DOHH2 (cell line): ENCODE results near the gene SLC38A4.

ENCODE experiments used
- H3F3A ChIP-seq: fragments of 200-600 bp; sonication (generic), shearing (Covaris generic); 2 replicates; pipeline ENCODE4 v1.6.0; 2016; ENCODE audit warnings: antibody characterized with exemption, mild to moderate bottlenecking; ENCODE audit not compliant: control insufficient read depth, insufficient read depth
- H3K27ac ChIP-seq: fragments of 200-600 bp; sonication (generic); 2 replicates; pipeline ENCODE4 v1.5.1; 2014; ENCODE audit warnings: low read depth, mild to moderate bottlenecking, low read length, moderate library complexity
- H3K27me3 ChIP-seq: fragments of 200-600 bp; sonication (generic); 2 replicates; pipeline ENCODE4 v1.6.1; 2014; ENCODE audit warnings: mild to moderate bottlenecking, low read length, mixed read lengths; ENCODE audit not compliant: control insufficient read depth
- H3K36me3 ChIP-seq: fragments of 200-600 bp; sonication (generic); 2 replicates; pipeline ENCODE4 v1.6.1; 2014; ENCODE audit warnings: mild to moderate bottlenecking, low read length, moderate library complexity, mixed read lengths; ENCODE audit not compliant: control insufficient read depth
- H3K4me1 ChIP-seq: fragments of 200-600 bp; sonication (generic); 2 replicates; pipeline ENCODE4 v1.6.1; 2014; ENCODE audit warnings: mild to moderate bottlenecking, low read length, mixed read lengths; ENCODE audit not compliant: control insufficient read depth
- H3K4me2 ChIP-seq: fragments of 200-600 bp; sonication (generic); 2 replicates; pipeline ENCODE4 v1.6.0; 2014; ENCODE audit warnings: mild to moderate bottlenecking, low read length, moderate library complexity
- H3K4me3 ChIP-seq: fragments of 200-600 bp; sonication (generic); 2 replicates; pipeline ENCODE4 v1.5.1; 2014; ENCODE audit warnings: mild to moderate bottlenecking, low read length, mixed read lengths
- H3K79me2 ChIP-seq: fragments of 200-600 bp; sonication (generic); 2 replicates; pipeline ENCODE4 v1.6.1; 2014; ENCODE audit warnings: mild to moderate bottlenecking, low read length, mixed read lengths; ENCODE audit not compliant: control insufficient read depth
- H3K9me2 ChIP-seq: fragments of 200-600 bp; sonication (generic); replicated peaks from 2 replicates; pipeline ENCODE4 v1.6.1; 2014; ENCODE audit warnings: mild to moderate bottlenecking, low read length, mixed read lengths; ENCODE audit not compliant: control insufficient read depth
- H3K9me3 ChIP-seq: fragments of 200-600 bp; sonication (generic); 2 replicates; pipeline ENCODE4 v1.6.1; 2014; ENCODE audit warnings: antibody characterized with exemption, low read length, mixed read lengths; ENCODE audit not compliant: control insufficient read depth, insufficient read depth
- H4K20me1 ChIP-seq: fragments of 200-600 bp; sonication (generic); 2 replicates; pipeline ENCODE4 v1.6.0; 2014; ENCODE audit warnings: low read depth, mild to moderate bottlenecking, antibody characterized with exemption, low read length, moderate library complexity; ENCODE audit not compliant: control insufficient read depth, insufficient read depth
- EZH2phosphoT487 ChIP-seq: fragments of 200-600 bp; sonication (generic); IDR thresholded peaks from 2 replicates; pipeline ENCODE4 v1.6.1; 2017; ENCODE audit warnings: borderline replicate concordance, mild to moderate bottlenecking, antibody characterized with exemption, low read length, moderate library complexity, mixed read lengths
- TF ChIP-seq, protein P1 (sequence below): fragments of 200-600 bp; sonication (generic); IDR thresholded peaks from one replicate; pipeline ENCODE4 v1.5.1; 2014; ENCODE audit warnings: antibody characterized with exemption, mild to moderate bottlenecking, low read depth, low read length; ENCODE audit not compliant: poor library complexity, severe bottlenecking

SLC38A4 gene

DNA sequence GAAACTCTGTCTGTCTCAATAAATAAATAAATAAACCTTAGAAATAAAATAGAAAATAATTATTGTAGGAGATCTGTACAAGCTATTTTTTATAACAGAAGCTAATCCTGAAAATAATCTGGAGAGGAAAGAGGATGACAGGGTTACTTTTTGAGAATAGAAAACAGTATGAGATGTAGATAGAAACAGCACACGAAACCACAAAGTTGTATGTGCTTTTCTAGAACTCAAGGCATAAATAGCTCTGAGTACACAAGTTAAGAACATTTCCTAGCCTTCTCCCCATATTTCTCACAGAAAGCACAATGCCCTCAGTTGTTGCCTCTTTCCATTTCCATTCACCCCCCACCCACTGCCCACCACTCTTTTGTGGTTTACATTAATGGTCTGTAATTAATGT is 35.7 kb downstream of the SLC38A4 start:
- Histone ChIP-seq H3K79me2 (no peaks in the 10 kb centered on the region), H3F3A (no peaks in the 10 kb centered on the region), H3K9me3 (no peaks in the 10 kb centered on the region), H3K4me1 (no peaks in the 10 kb centered on the region), H3K27ac (no peak overlapping the region), H4K20me1 (no peaks in the 10 kb centered on the region), H3K9me2 (no peaks in the 10 kb centered on the region), H3K4me2 (no peak overlapping the region), H3K4me3 (no peak overlapping the region), H3K27me3 (no peaks in the 10 kb centered on the region), H3K36me3 (no peaks in the 10 kb centered on the region)
- TF ChIP-seq, protein P1, sequence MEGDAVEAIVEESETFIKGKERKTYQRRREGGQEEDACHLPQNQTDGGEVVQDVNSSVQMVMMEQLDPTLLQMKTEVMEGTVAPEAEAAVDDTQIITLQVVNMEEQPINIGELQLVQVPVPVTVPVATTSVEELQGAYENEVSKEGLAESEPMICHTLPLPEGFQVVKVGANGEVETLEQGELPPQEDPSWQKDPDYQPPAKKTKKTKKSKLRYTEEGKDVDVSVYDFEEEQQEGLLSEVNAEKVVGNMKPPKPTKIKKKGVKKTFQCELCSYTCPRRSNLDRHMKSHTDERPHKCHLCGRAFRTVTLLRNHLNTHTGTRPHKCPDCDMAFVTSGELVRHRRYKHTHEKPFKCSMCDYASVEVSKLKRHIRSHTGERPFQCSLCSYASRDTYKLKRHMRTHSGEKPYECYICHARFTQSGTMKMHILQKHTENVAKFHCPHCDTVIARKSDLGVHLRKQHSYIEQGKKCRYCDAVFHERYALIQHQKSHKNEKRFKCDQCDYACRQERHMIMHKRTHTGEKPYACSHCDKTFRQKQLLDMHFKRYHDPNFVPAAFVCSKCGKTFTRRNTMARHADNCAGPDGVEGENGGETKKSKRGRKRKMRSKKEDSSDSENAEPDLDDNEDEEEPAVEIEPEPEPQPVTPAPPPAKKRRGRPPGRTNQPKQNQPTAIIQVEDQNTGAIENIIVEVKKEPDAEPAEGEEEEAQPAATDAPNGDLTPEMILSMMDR = no peak
- no peak for TF ChIP-seq EZH2phosphoT487

DNA sequence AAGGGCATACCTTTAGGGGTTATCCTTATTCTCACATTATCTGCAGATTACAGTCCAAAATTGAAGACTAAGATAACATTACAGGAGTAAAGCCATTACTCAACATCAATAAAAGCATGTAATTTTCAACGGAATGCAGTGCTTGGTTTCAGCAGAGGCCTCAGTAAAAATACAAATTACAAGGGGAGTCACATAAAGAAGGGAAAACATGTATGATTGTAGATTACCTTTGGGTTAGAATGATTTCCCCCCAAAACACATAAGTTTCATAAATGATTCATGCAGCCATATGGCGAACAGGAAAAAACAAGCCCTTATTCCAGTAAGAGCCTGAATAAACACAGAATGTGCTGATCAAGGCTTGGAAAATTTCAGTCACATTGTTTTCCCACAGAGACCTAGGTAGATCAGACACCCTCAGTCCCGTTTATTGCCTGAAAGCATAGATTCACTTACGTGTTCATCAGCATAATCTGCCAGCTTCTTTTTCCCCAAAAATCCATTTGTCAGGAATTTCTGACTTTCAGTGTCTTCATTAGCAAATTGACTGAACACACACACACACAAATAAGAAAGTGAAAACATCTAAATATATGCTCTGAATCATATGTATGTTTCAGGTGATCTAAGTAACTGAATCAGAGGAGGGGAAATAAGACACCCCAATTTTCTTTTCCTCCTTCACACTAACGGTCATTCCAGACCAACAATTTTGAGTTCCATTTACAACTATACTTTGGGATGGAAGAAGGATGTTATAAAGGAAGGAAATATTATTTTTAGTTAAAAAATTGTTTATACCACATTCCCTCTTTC is 37.5 kb downstream of the SLC38A4 start:
- Histone ChIP-seq H3K9me2 (no peaks in the 10 kb centered on the region), H4K20me1 (no peaks in the 10 kb centered on the region), H3K36me3 (no peaks in the 10 kb centered on the region), H3K4me1 (no peaks in the 10 kb centered on the region), H3F3A (no peaks in the 10 kb centered on the region), H3K79me2 (no peaks in the 10 kb centered on the region), H3K27me3 (no peaks in the 10 kb centered on the region), H3K4me2 (no peak overlapping the region), H3K27ac (no peak overlapping the region), H3K9me3 (no peaks in the 10 kb centered on the region), H3K4me3 (no peak overlapping the region)
- TF ChIP-seq, protein P1 = no peak
- TF ChIP-seq EZH2phosphoT487 = no peak

DNA sequence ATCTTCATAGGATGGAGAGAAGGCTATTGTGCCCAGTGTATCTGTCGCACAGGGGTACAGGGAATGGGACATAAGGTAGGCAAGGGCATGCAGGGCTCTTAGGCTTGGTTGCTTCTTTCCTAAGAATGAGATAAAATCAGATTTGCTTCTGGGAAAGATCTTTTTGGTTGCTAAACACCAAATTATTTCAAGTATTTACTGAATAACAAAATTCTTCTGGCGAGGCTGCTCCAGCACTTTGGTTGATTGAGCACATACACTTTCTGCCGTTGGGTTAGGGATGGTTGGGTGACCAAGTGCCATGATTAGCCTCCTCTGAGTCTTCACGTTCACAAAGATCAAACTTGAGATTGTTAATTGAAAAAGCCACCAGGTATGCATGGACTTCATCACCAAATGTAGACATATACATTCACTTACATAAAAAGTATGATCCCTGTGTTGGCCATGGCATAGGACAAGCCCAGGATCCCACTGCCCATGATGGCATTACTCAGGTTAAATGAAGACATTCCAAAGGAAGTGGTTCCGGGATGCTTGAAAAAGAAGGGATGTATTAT is 38.2 kb downstream of the SLC38A4 start:
- Histone ChIP-seq H3K9me3 (no peaks in the 10 kb centered on the region), H3K4me3 (no peak overlapping the region), H3K9me2 (no peaks in the 10 kb centered on the region), H3K27ac (no peak overlapping the region), H3K4me1 (no peaks in the 10 kb centered on the region), H3K4me2 (no peak overlapping the region), H3F3A (no peaks in the 10 kb centered on the region), H4K20me1 (no peaks in the 10 kb centered on the region), H3K36me3 (no peaks in the 10 kb centered on the region), H3K79me2 (no peaks in the 10 kb centered on the region), H3K27me3 (no peaks in the 10 kb centered on the region)
- no peak for TF ChIP-seq EZH2phosphoT487
- TF ChIP-seq, protein P1 = no peak
